SK-N-SH treated with all-trans-retinoic acid at 6 μM for 48 hours (cell line): Measurements from ENCODE around the gene CACNB4.

Experiments used
- ATAC-seq: fragments of 200-7000 bp; cut with Tn5 transposase; 3 replicates; pipeline ENCODE4 v1.9.1; 2020; ENCODE audit warnings: mild to moderate bottlenecking, moderate library complexity
- ARNTL ChIP-seq: fragments of 450-650 bp; formaldehyde crosslinking; IDR thresholded peaks from 2 replicates; pipeline ENCODE4 v1.5.0; 2020; ENCODE audit warnings: low read depth, mild to moderate bottlenecking, moderate library complexity, borderline replicate concordance
- BACH2 ChIP-seq: fragments of 250-450 bp; sonication (Bioruptor Pico); IDR thresholded peaks from 2 replicates; pipeline ENCODE4 v1.9.0; 2021; ENCODE audit warnings: mild to moderate bottlenecking, borderline replicate concordance
- CREB5 ChIP-seq: fragments of 250-450 bp; sonication (Bioruptor Pico); IDR thresholded peaks from 2 replicates; pipeline ENCODE4 v1.5.1; 2020; ENCODE audit warnings: low read depth, mild to moderate bottlenecking, moderate library complexity
- CSRNP3 ChIP-seq: fragments of 250-450 bp; sonication (Bioruptor Pico); IDR thresholded peaks from 2 replicates; pipeline ENCODE4 v1.5.1; 2021; ENCODE audit warnings: mild to moderate bottlenecking, moderate library complexity
- GLIS3 ChIP-seq: fragments of 250-450 bp; sonication (Bioruptor Pico); IDR thresholded peaks from 2 replicates; pipeline ENCODE4 v1.5.0; 2020; ENCODE audit warnings: mild to moderate bottlenecking, moderate library complexity
- OSR1 ChIP-seq: fragments of 250-450 bp; sonication (Bioruptor Pico); IDR thresholded peaks from 2 replicates; pipeline ENCODE4 v1.8.0; 2022; ENCODE audit warnings: moderate library complexity, mild to moderate bottlenecking, inconsistent platforms
- PATZ1 ChIP-seq: fragments of 250-450 bp; sonication (Bioruptor Pico); IDR thresholded peaks from 2 replicates; pipeline ENCODE4 v1.8.0; 2020; ENCODE audit warnings: mild to moderate bottlenecking, moderate library complexity, borderline replicate concordance
- PPARA ChIP-seq: fragments of 250-450 bp; sonication (Bioruptor Pico); IDR thresholded peaks from 2 replicates; pipeline ENCODE4 v1.5.0; 2020; ENCODE audit warnings: mild to moderate bottlenecking, borderline replicate concordance
- RARB ChIP-seq: fragments of 250-450 bp; sonication (Bioruptor Pico); IDR thresholded peaks from 2 replicates; pipeline ENCODE4 v1.8.0; 2021; ENCODE audit warnings: mild to moderate bottlenecking, moderate library complexity
- SNAI2 ChIP-seq: fragments of 250-450 bp; sonication (Bioruptor Pico); IDR thresholded peaks from 2 replicates; pipeline ENCODE4 v1.5.0; 2020; ENCODE audit warnings: mild to moderate bottlenecking, moderate library complexity
- TCF4 ChIP-seq: fragments of 250-450 bp; sonication (Bioruptor Pico); IDR thresholded peaks from 2 replicates; pipeline ENCODE4 v1.8.0; 2021; ENCODE audit warnings: mild to moderate bottlenecking, moderate library complexity, borderline replicate concordance
- TOX ChIP-seq: fragments of 250-450 bp; sonication (Bioruptor Pico); IDR thresholded peaks from 2 replicates; pipeline ENCODE4 v1.8.0; 2021; ENCODE audit warnings: mild to moderate bottlenecking, moderate library complexity, borderline replicate concordance
- TSHZ2 ChIP-seq: fragments of 250-450 bp; sonication (Bioruptor Pico); IDR thresholded peaks from 2 replicates; pipeline ENCODE4 v1.5.0; 2020; ENCODE audit warnings: mild to moderate bottlenecking, moderate library complexity
- ZC3H10 ChIP-seq: fragments of 250-450 bp; sonication (Bioruptor Pico); IDR thresholded peaks from 2 replicates; pipeline ENCODE4 v1.5.1; 2021; ENCODE audit warnings: mild to moderate bottlenecking, moderate library complexity
- ZFP3 ChIP-seq: fragments of 250-450 bp; sonication (Bioruptor Pico); IDR thresholded peaks from 2 replicates; pipeline ENCODE4 v1.5.0; 2020; ENCODE audit warnings: mild to moderate bottlenecking, moderate library complexity
- ZFP30 ChIP-seq: fragments of 450-650 bp; formaldehyde crosslinking; IDR thresholded peaks from 2 replicates; pipeline ENCODE4 v1.5.0; 2022; ENCODE audit warnings: mild to moderate bottlenecking, moderate library complexity
- ZNF565 ChIP-seq: fragments of 450-650 bp; formaldehyde crosslinking; conservative IDR thresholded peaks from 2 replicates; pipeline ENCODE4 v1.5.0; 2020; ENCODE audit warnings: low read depth, mild to moderate bottlenecking, moderate library complexity
- ZNF8 ChIP-seq: fragments of 450-650 bp; formaldehyde crosslinking; IDR thresholded peaks from 2 replicates; pipeline ENCODE4 v1.5.0; 2020; ENCODE audit warnings: mild to moderate bottlenecking, moderate library complexity

Gene CACNB4

GRCh38 chr2:151840216-151841046 lies 258.4 kb downstream of the CACNB4 start:
- TF ChIP-seq PATZ1 (CRISPR knock-in tag) = no peak
- no peak for TF ChIP-seq RARB
- no peak for TF ChIP-seq TSHZ2 (CRISPR knock-in tag)
- TF ChIP-seq ZC3H10 (CRISPR knock-in tag) = no peak
- no peak for TF ChIP-seq ZNF565 (CRISPR knock-in tag)
- no peak for TF ChIP-seq CREB5 (CRISPR knock-in tag)
- TF ChIP-seq OSR1 (CRISPR knock-in tag) = no peak
- TF ChIP-seq GLIS3 = no peak
- TF ChIP-seq SNAI2 (CRISPR knock-in tag) = no peak
- TF ChIP-seq BACH2 (CRISPR knock-in tag) = no peak
- TF ChIP-seq ZFP30 (CRISPR knock-in tag) = no peak
- TF ChIP-seq ZFP3 (CRISPR knock-in tag) = no peak
- TF ChIP-seq ARNTL = no peak
- no peak for TF ChIP-seq TOX (CRISPR knock-in tag)
- TF ChIP-seq, all 23 proteins: peak for 0
- no peak for ATAC-seq

- no peak for ATAC-seq
Observed at GRCh38 chr2:151837926-151838325, 260.9 kb downstream of the CACNB4 start.

More at GRCh38 chr2:151837926-151838325, 260.9 kb downstream of the CACNB4 start:
- TF ChIP-seq GLIS3 (no peak), ZNF8 (no peak), PPARA (CRISPR knock-in tag) (no peak), PATZ1 (CRISPR knock-in tag) (no peak), TOX (CRISPR knock-in tag) (no peak), TCF4 (CRISPR knock-in tag) (no peak), CSRNP3 (CRISPR knock-in tag) (no peak), SNAI2 (CRISPR knock-in tag) (no peak), ZFP30 (CRISPR knock-in tag) (no peak), ARNTL (no peak)
- TF ChIP-seq, all 23 proteins: peak for 0
